HepG2 (cell line): ENCODE results near the gene ETFB. TPM values are rescaled to one million over a fixed set of nuclear protein-coding genes. Genes with fewer than 3 reads are reported as not detected.

ENCODE experiments used
- AHR ChIP-seq: IDR thresholded peaks from 2 replicates; pipeline ENCODE4 v1.6.1; 2018; ENCODE audit warnings: missing genetic modification reagents, missing compliant biosample characterization
- BRD4 ChIP-seq: sonication (generic); formaldehyde crosslinking; IDR thresholded peaks from 2 replicates; pipeline ENCODE4 v1.4.0; 2020; ENCODE audit warnings: missing genetic modification reagents
- ETV5 ChIP-seq: IDR thresholded peaks from 2 replicates; pipeline ENCODE4 v1.6.1; 2018; ENCODE audit warnings: missing biosample characterization, missing genetic modification reagents, inconsistent platforms, borderline replicate concordance
- GPN1 ChIP-seq: sonication (generic); formaldehyde crosslinking; IDR thresholded peaks from 2 replicates; pipeline ENCODE4 v1.5.1; 2020; ENCODE audit warnings: missing genetic modification reagents, borderline replicate concordance
- HINFP ChIP-seq: sonication (generic); formaldehyde crosslinking; IDR thresholded peaks from 2 replicates; pipeline ENCODE4 v1.4.0; 2020; ENCODE audit warnings: low read depth, mild to moderate bottlenecking, missing genetic modification reagents
- HMG20A ChIP-seq: IDR thresholded peaks from 2 replicates; pipeline ENCODE4 v1.6.1; 2016; ENCODE audit warnings: borderline replicate concordance
- JARID2 ChIP-seq: sonication (generic); formaldehyde crosslinking; IDR thresholded peaks from 2 replicates; pipeline ENCODE4 v1.8.1; 2023; ENCODE audit warnings: missing genetic modification reagents, inconsistent platforms; ENCODE audit not compliant: insufficient replicate concordance
- KMT2B ChIP-seq: IDR thresholded peaks from 2 replicates; pipeline ENCODE4 v1.6.1; 2016; ENCODE audit warnings: missing genetic modification reagents, missing compliant biosample characterization
- MZF1 ChIP-seq: sonication (generic); formaldehyde crosslinking; IDR thresholded peaks from 2 replicates; pipeline ENCODE4 v1.8.1; 2023; ENCODE audit warnings: mild to moderate bottlenecking, missing genetic modification reagents, borderline replicate concordance
- PHB2 ChIP-seq: fragments of 450-650 bp; IDR thresholded peaks from 2 replicates; pipeline ENCODE4 v1.6.1; 2018; ENCODE audit not compliant: partially characterized antibody
- PHF5A ChIP-seq: IDR thresholded peaks from one replicate; pipeline ENCODE4 v1.6.1; 2018; ENCODE audit warnings: low read depth, missing genetic modification reagents; ENCODE audit not compliant: unreplicated experiment
- PLRG1 ChIP-seq: fragments of 450-650 bp; conservative IDR thresholded peaks from 2 replicates; pipeline ENCODE4 v1.6.1; 2016
- POGZ ChIP-seq: sonication (generic); formaldehyde crosslinking; IDR thresholded peaks from 2 replicates; pipeline ENCODE4 v1.4.0; 2020; ENCODE audit warnings: mild to moderate bottlenecking, missing genetic modification reagents
- PRMT3 ChIP-seq: sonication (generic); formaldehyde crosslinking; IDR thresholded peaks from 2 replicates; pipeline ENCODE4 v1.8.1; 2022; ENCODE audit warnings: low read depth, mild to moderate bottlenecking, moderate library complexity, missing genetic modification reagents, borderline replicate concordance
- SP4 ChIP-seq: sonication (generic); formaldehyde crosslinking; IDR thresholded peaks from 2 replicates; pipeline ENCODE4 v1.8.1; 2023; ENCODE audit warnings: mild to moderate bottlenecking, missing genetic modification reagents
- STAG1 ChIP-seq: sonication (generic); formaldehyde crosslinking; IDR thresholded peaks from 2 replicates; pipeline ENCODE4 v1.4.0; 2020; ENCODE audit warnings: missing genetic modification reagents
- TFAP4 ChIP-seq: sonication (generic); IDR thresholded peaks from 2 replicates; pipeline ENCODE4 v1.6.1; 2016; ENCODE audit warnings: low read depth, borderline replicate concordance
- THYN1 ChIP-seq: sonication (generic); formaldehyde crosslinking; IDR thresholded peaks from 2 replicates; pipeline ENCODE4 v1.8.1; 2023; ENCODE audit warnings: low read depth, mild to moderate bottlenecking, moderate library complexity, missing genetic modification reagents, borderline replicate concordance
- ZNF30 ChIP-seq: sonication (generic); formaldehyde crosslinking; IDR thresholded peaks from 2 replicates; pipeline ENCODE4 v1.5.0; 2020; ENCODE audit warnings: mild to moderate bottlenecking, missing genetic modification reagents
- ZNF329 ChIP-seq: sonication (generic); formaldehyde crosslinking; IDR thresholded peaks from 2 replicates; pipeline ENCODE4 v1.9.0; 2021; ENCODE audit warnings: low read depth, mild to moderate bottlenecking, missing genetic modification reagents
- ZNF484 ChIP-seq: sonication (generic); formaldehyde crosslinking; IDR thresholded peaks from 2 replicates; pipeline ENCODE4 v1.5.1; 2020; ENCODE audit warnings: mild to moderate bottlenecking, low read depth, missing genetic modification reagents, borderline replicate concordance
- ZNF510 ChIP-seq: sonication (generic); formaldehyde crosslinking; IDR thresholded peaks from 2 replicates; pipeline ENCODE4 v1.4.0; 2020; ENCODE audit warnings: low read depth, mild to moderate bottlenecking, missing genetic modification reagents
- ZNF605 ChIP-seq: sonication (generic); formaldehyde crosslinking; IDR thresholded peaks from 2 replicates; pipeline ENCODE4 v1.8.0; 2022; ENCODE audit warnings: mild to moderate bottlenecking, missing genetic modification reagents
- ZNF687 ChIP-seq: sonication (generic); formaldehyde crosslinking; IDR thresholded peaks from 2 replicates; pipeline ENCODE4 v1.5.1; 2020; ENCODE audit warnings: mild to moderate bottlenecking, missing genetic modification reagents, moderate library complexity
- ZNF768 ChIP-seq: sonication (generic); formaldehyde crosslinking; IDR thresholded peaks from 2 replicates; pipeline ENCODE4 v1.4.0; 2020; ENCODE audit warnings: missing genetic modification reagents
- polyA plus RNA-seq, 8 experiments: library from polyadenylated mRNA; depleted of rRNA in 3 of 8; stranded (reverse) in 7 of 8; unstranded in 1 of 8; fragments of >200 nt; fragmentation: Illumina TruSeq in 4 of 8; extraction: Trizol in 4 of 8; gene quantifications; 2 replicates each; pipeline versions ENCODE4 v1.2.1 to v1.2.3, GENCODE V29; 2011 to 2016; ENCODE audit warnings: low read depth in 4 of 8, missing spikeins in 1 of 8, mixed read lengths in 1 of 8; ENCODE audit not compliant: insufficient read depth in 1 of 8
- total RNA-seq, 5 experiments: library from RNA; depleted of rRNA; stranded (reverse); fragments of >200 nt; fragmentation: Illumina TruSeq; extraction: Trizol; gene quantifications; 2 replicates each; pipeline ENCODE4 v1.2.3, GENCODE V29; 2016; ENCODE audit warnings: low read depth in 1 of 5

The ETFB gene
- total and polyA plus RNA-seq, 2 of the 13 experiments (the other 11 are each of a cell fraction or from before 2014, with no cell fraction given): 678 to 1,314 TPM

- TF ChIP-seq HINFP (CRISPR knock-in tag) (peak; percentile 31; the same call in 1 of the 2 replicates), SP4 (CRISPR knock-in tag) (peak; percentile 91), PRMT3 (CRISPR knock-in tag) (no peak; the same call in 1 of the 2 replicates), PLRG1 (no peak), ZNF768 (CRISPR knock-in tag) (peak; percentile 42; the same call in 1 of the 2 replicates), AHR (no peak), ZNF605 (peak; percentile 89), JARID2 (CRISPR knock-in tag) (peak; percentile 24), THYN1 (CRISPR knock-in tag) (no peak), ZNF329 (CRISPR knock-in tag) (no peak), ETV5 (CRISPR knock-in tag) (no peak), ZNF687 (CRISPR knock-in tag) (peak; percentile 92), MZF1 (CRISPR knock-in tag) (no peak), ZNF510 (CRISPR knock-in tag) (no peak), ZNF484 (CRISPR knock-in tag) (no peak), GPN1 (CRISPR knock-in tag) (no peak), TFAP4 (no peak), BRD4 (no peak), HMG20A (CRISPR knock-in tag) (no peak), STAG1 (no peak), PHB2 (no peak), KMT2B (CRISPR knock-in tag) (no peak; the same call in 1 of the 2 replicates), POGZ (CRISPR knock-in tag) (peak; percentile 48; the same call in 1 of the 2 replicates), PHF5A (CRISPR knock-in tag) (no peak), ZNF30 (no peak)
These were observed 28.1 kb upstream of the ETFB start (continued) for GRCh38 chr19:51394050-51394836.
